CD4-positive, alpha-beta T cell (primary cell): Measurements from ENCODE around the gene MYH11. TPM values are rescaled to one million over a fixed set of nuclear protein-coding genes. Genes with fewer than 3 reads are reported as not detected.
"Not testable (repeated sequence)": the region's sequence is repeated elsewhere in the genome, so short reads cannot be mapped to it uniquely, and the experiment has no call there.

Source experiments
- ATAC-seq: fragments of 200-7000 bp; cut with Tn5 transposase; one replicate; pipeline ENCODE4 v1.10.0; 2022; ENCODE audit warnings: mild to moderate bottlenecking; ENCODE audit not compliant: poor library complexity
- CTCF ChIA-PET: fragments of 350-600 bp; sonication (Branson Sonifier 250); formaldehyde crosslinking; loops from one replicate; lab custom pipeline; 2021; ENCODE audit warnings: antibody characterized with exemption, inconsistent platforms; lab: Charles Lee
- POLR2A ChIA-PET: fragments of 350-600 bp; sonication (Branson Sonifier 250); formaldehyde crosslinking; loops from one replicate; lab custom pipeline; 2021; ENCODE audit warnings: antibody characterized with exemption, inconsistent platforms; lab: Charles Lee
- DNase-seq, 14 experiments: peaks; one replicate each; pipeline ENCODE4 v3.0.0-alpha.2; 2013 to 2020; ENCODE audit warnings: mixed read lengths in 2 of 14
- H3K27ac ChIP-seq, 2 donors: one replicate each; pipeline versions ENCODE4 v1.5.1 to v1.7.0; 2013; ENCODE audit warnings: low read length in 2 of 2, low read depth in 1 of 2, mild to moderate bottlenecking in 1 of 2
- H3K27me3 ChIP-seq, 2 experiments: 1 replicate in 1 of 2; 2 replicates in 1 of 2; pipeline versions ENCODE4 v1.6.1 to v1.7.0; 2013; ENCODE audit warnings: low read length in 2 of 2, control low read depth in 1 of 2, mild to moderate bottlenecking in 1 of 2, moderate library complexity in 1 of 2; ENCODE audit not compliant: insufficient read depth in 2 of 2, control insufficient read depth in 1 of 2
- H3K36me3 ChIP-seq: one replicate; pipeline ENCODE4 v1.6.1; 2013; ENCODE audit warnings: low read length, control low read depth; ENCODE audit not compliant: insufficient read depth
- H3K4me1 ChIP-seq: one replicate; pipeline ENCODE4 v1.6.1; 2013; ENCODE audit warnings: low read length, control low read depth; ENCODE audit not compliant: insufficient read depth
- H3K4me3 ChIP-seq: one replicate; pipeline ENCODE4 v1.5.1; 2013; ENCODE audit warnings: mild to moderate bottlenecking, low read length, moderate library complexity
- H3K9me3 ChIP-seq, 2 experiments: 1 replicate in 1 of 2; 2 replicates in 1 of 2; pipeline versions ENCODE4 v1.6.1 to v1.7.0; 2013; ENCODE audit warnings: low read length in 2 of 2, mild to moderate bottlenecking in 2 of 2, control low read depth in 1 of 2, moderate library complexity in 1 of 2; ENCODE audit not compliant: control insufficient read depth in 1 of 2, insufficient read depth in 1 of 2
- H3K27ac Mint-ChIP-seq: one replicate; pipeline ENCODE4 v1.8.0; 2020; ENCODE audit warnings: mixed read lengths
- H3K27me3 Mint-ChIP-seq: one replicate; pipeline ENCODE4 v1.8.0; 2021; ENCODE audit warnings: mixed read lengths
- H3K36me3 Mint-ChIP-seq: one replicate; pipeline ENCODE4 v1.8.0; 2021; ENCODE audit warnings: low read depth, mixed read lengths
- H3K4me1 Mint-ChIP-seq: one replicate; pipeline ENCODE4 v1.8.0; 2021; ENCODE audit warnings: low read depth, mixed read lengths
- H3K4me3 Mint-ChIP-seq: one replicate; pipeline ENCODE4 v1.8.0; 2020; ENCODE audit warnings: mild to moderate bottlenecking, mixed read lengths
- H3K9me3 Mint-ChIP-seq: one replicate; pipeline ENCODE4 v1.8.0; 2020; ENCODE audit warnings: mixed read lengths
- CTCF ChIP-seq: fragments of 200-600 bp; IDR thresholded peaks from one replicate; pipeline ENCODE4 v1.8.0; 2022; ENCODE audit warnings: antibody characterized with exemption, mild to moderate bottlenecking
- intact Hi-C, 2 experiments: fragments of 100-400 bp; cut with DNase I in 1 of 2; cut with micrococcal nuclease in 1 of 2; formaldehyde crosslinking; loops; one replicate each; pipeline versions ENCODE4 v1.15.1 to v1.9.0; 2023 to 2025; cut with DNase I, micrococcal nuclease
- total RNA-seq, 174 experiments: library from RNA in 2 of 174; stranded (reverse) in 2 of 174; gene quantifications; one replicate each; pipeline ENCODE4 v1.2.3 and lab custom pipeline; 2021 to 2026

Gene MYH11
- total RNA-seq, 2 experiments from 2014 or later = not detected

GRCh38 chr16:15701367-15701766, 155.5 kb downstream of the MYH11 start:
- no peak for DNase-seq
- Mint-ChIP-seq H3K4me1 (peaks cover 18% of the 10 kb centered on the region), H3K9me3 (no peaks in the 10 kb centered on the region), H3K36me3 (peaks cover 75% of the 10 kb centered on the region), H3K4me3 (no peak overlapping the region), H3K27ac (no peak overlapping the region), H3K27me3 (no peaks in the 10 kb centered on the region)
- intact Hi-C loops = loop anchor here in 1 of 2 experiments (5.0 kb wide), 1 partner anchor 426 kb away; no protein-coding TSS in a partner anchor
- CTCF ChIA-PET = no interaction called here
- no peak for TF ChIP-seq CTCF
- H3K9me3 ChIP-seq = no peaks in the 10 kb centered on the region
- H3K4me3 ChIP-seq = no peak overlapping the region
- peaks cover 65% of the 10 kb centered on the region for H3K36me3 ChIP-seq
- no peak for ATAC-seq
- POLR2A ChIA-PET = interaction anchor here (0.8 kb wide), 1 partner anchor 68 kb away, joined by 3 read pairs; no protein-coding TSS in a partner anchor
- no peak overlapping the region for H3K27ac ChIP-seq
- H3K4me1 ChIP-seq = peaks cover 7% of the 10 kb centered on the region
- H3K27me3 ChIP-seq = no peaks in the 10 kb centered on the region

GRCh38 chr16:15699819-15700218, 157.0 kb downstream of the MYH11 start:
- no peaks in the 10 kb centered on the region for H3K27me3 Mint-ChIP-seq
- H3K4me3 Mint-ChIP-seq = no peak overlapping the region
- H3K36me3 ChIP-seq = peaks cover 75% of the 10 kb centered on the region
- POLR2A ChIA-PET = no interaction called here
- no peak overlapping the region for H3K27ac Mint-ChIP-seq
- H3K4me1 ChIP-seq = peaks cover 2% of the 10 kb centered on the region
- H3K27ac ChIP-seq = no peak overlapping the region
- H3K9me3 Mint-ChIP-seq = no peaks in the 10 kb centered on the region
- no peak for DNase-seq
- CTCF ChIA-PET = no interaction called here
- ATAC-seq = no peak
- H3K4me3 ChIP-seq = no peak overlapping the region
- intact Hi-C loops = loop anchor here in 1 of 2 experiments (5.0 kb wide), 1 partner anchor 427 kb away; no protein-coding TSS in a partner anchor
- no peak for TF ChIP-seq CTCF
- H3K4me1 Mint-ChIP-seq = peaks cover 18% of the 10 kb centered on the region
- H3K36me3 Mint-ChIP-seq = peaks cover 90% of the 10 kb centered on the region
- H3K27me3 ChIP-seq = no peaks in the 10 kb centered on the region
- no peaks in the 10 kb centered on the region for H3K9me3 ChIP-seq

- Mint-ChIP-seq H3K4me3 (no peak overlapping the region), H3K9me3 (no peaks in the 10 kb centered on the region), H3K27me3 (no peaks in the 10 kb centered on the region), H3K4me1 (no peaks in the 10 kb centered on the region), H3K36me3 (peaks cover 91% of the 10 kb centered on the region), H3K27ac (no peak overlapping the region)
- Histone ChIP-seq H3K4me1 (no peaks in the 10 kb centered on the region), H3K27ac (no peak overlapping the region), H3K36me3 (peaks cover 96% of the 10 kb centered on the region), H3K27me3 (no peaks in the 10 kb centered on the region), H3K4me3 (no peak overlapping the region), H3K9me3 (no peaks in the 10 kb centered on the region)
- ChIA-PET CTCF (interaction anchor here (0.6 kb wide), 1 partner anchor 91 kb away, joined by 3 read pairs; no protein-coding TSS in a partner anchor), POLR2A (interaction anchor here (1.6 kb wide), 1 partner anchor 51 kb away, joined by 4 read pairs; the partner anchor contains the start of gene MARF1)
- intact Hi-C loops = no loop called here
- no peak for ATAC-seq
- DNase-seq = no peak
- no peak for TF ChIP-seq CTCF
Measured at GRCh38 chr16:15694499-15694898, 162.3 kb downstream of the MYH11 start.

GRCh38 chr16:15692508-15692907, 164.3 kb downstream of the MYH11 start:
- H3K27me3 Mint-ChIP-seq, H3K4me1 Mint-ChIP-seq, ATAC-seq, intact Hi-C loops, H3K4me1 ChIP-seq, H3K27me3 ChIP-seq, DNase-seq, H3K27ac ChIP-seq, H3K4me3 Mint-ChIP-seq, H3K9me3 ChIP-seq, H3K27ac Mint-ChIP-seq, POLR2A ChIA-PET, CTCF ChIA-PET, H3K4me3 ChIP-seq, H3K9me3 Mint-ChIP-seq: not testable (repeated sequence)
- H3K36me3 ChIP-seq = peaks cover 97% of the 10 kb centered on the region
- peaks cover 94% of the 10 kb centered on the region for H3K36me3 Mint-ChIP-seq
